NCI-H460 (cell line): Measurements from ENCODE around the gene ZNF19. TPM values are rescaled to one million over a fixed set of nuclear protein-coding genes. Genes with fewer than 3 reads are reported as not detected.
"Not testable (repeated sequence)": the region's sequence is repeated elsewhere in the genome, so short reads cannot be mapped to it uniquely, and the experiment has no call there.

ENCODE experiments used
- DNase-seq: peaks from one replicate; pipeline ENCODE4 v3.0.0-alpha.2; 2016; ENCODE audit warnings: low read depth; ENCODE audit errors: extremely low read depth
- polyA plus RNA-seq: library from polyadenylated mRNA; depleted of rRNA; stranded (reverse); fragments of >200 nt; gene quantifications from 2 replicates; pipeline ENCODE4 v1.2.3, GENCODE V29; 2014; cell fraction: nucleus; rRNA removed
- total RNA-seq: library from RNA; depleted of rRNA; stranded (reverse); fragments of >200 nt; shearing (Covaris generic); gene quantifications from 2 replicates; pipeline ENCODE4 v1.2.3, GENCODE V29; 2014; rRNA removed

ZNF19 gene
- 2.3 and 2.6 TPM in 2 replicates for total RNA-seq
- polyA plus RNA-seq, result 0.94 and 1.2 TPM in 2 replicates

GRCh38 chr16:71489122-71489521 is at the start of gene ZNF19:
TSS of gene ZNF19 (minus strand) at chr16:71489324. CDS start at chr16:71482114, 7,210 bp downstream.
- no peak for DNase-seq

DNA sequence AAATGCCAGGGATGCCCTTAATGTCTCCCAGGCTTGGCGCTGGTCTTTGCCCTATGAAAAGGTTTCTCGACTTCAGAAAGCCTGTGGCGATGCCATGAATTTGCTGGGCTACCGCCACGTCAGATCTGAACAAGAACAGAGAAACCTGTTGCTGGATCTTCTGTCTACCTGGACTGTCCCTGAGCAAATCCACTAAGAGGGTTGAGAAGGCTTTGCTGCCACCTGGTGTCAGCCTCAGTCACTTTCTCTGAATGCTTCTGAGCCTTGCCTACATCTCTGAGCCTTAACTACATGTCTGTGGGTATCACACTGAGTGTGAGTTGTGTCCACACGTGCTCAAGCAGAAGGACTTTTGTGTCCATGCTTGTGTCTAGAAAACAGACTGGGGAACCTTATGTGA is 48.5 kb upstream of the ZNF19 start:
- DNase-seq, result peak; percentile 31

- DNase-seq, result no peak
Measured at GRCh38 chr16:71536752-71537499, 47.8 kb upstream of the ZNF19 start.

- no peak for DNase-seq
Measured at GRCh38 chr16:71532366-71532765, 43.2 kb upstream of the ZNF19 start.

DNA sequence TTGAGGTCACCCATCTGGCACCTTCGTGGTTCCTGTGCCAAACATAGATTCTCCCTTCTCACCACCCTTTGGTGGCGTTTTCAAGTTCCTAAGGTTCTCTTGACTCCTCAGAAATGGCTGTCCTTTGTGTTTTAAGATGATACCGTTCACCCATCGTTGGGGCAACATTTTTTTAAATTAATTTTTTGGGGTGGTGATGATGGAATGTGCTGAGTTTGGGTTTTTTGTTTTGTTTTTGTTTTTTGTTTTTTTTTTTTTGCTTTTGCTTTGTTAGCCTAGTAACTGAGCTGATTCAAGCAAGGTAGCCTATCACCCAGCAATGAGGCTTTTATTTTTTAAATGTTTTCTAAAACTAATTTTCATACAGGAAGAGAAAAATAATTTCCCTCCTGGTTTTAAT is 39.7 kb upstream of the ZNF19 start:
- no peak for DNase-seq

- no peak for DNase-seq
Measured at GRCh38 chr16:71528257-71528656, 39.1 kb upstream of the ZNF19 start.

DNA sequence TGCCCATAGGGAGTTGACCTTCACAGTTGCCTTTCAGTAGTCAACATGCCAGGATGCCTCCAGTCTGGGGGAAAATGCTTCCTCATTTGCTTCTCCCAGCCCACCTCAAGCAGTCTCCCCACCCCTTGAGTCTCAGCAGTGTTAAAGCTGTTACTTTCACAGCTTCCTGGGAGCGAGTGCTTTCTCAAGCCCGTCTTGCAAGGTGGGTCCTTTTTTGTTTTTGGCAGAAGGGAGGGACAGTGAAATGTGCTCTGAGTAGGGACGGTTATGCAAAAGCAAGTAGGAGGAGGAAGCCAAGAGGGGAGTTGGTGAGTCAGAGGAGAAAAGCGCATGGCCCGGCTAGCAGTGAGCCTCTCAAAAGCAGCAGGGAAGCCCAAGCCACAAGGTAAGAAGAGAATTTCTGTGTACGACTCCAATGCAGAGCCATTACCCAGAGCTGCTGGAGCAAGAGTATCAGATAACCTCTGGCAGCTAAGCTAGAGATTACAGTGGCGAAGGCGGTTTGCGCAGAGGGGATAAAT is 37.0 kb upstream of the ZNF19 start, which contains the start of gene CHST4:
CHST4 (plus strand) TSS at position 316 of the 521 bp plus-strand sequence. CDS start 10,252 bp downstream, outside the sequence.
- DNase-seq, result peak; percentile 4

DNA sequence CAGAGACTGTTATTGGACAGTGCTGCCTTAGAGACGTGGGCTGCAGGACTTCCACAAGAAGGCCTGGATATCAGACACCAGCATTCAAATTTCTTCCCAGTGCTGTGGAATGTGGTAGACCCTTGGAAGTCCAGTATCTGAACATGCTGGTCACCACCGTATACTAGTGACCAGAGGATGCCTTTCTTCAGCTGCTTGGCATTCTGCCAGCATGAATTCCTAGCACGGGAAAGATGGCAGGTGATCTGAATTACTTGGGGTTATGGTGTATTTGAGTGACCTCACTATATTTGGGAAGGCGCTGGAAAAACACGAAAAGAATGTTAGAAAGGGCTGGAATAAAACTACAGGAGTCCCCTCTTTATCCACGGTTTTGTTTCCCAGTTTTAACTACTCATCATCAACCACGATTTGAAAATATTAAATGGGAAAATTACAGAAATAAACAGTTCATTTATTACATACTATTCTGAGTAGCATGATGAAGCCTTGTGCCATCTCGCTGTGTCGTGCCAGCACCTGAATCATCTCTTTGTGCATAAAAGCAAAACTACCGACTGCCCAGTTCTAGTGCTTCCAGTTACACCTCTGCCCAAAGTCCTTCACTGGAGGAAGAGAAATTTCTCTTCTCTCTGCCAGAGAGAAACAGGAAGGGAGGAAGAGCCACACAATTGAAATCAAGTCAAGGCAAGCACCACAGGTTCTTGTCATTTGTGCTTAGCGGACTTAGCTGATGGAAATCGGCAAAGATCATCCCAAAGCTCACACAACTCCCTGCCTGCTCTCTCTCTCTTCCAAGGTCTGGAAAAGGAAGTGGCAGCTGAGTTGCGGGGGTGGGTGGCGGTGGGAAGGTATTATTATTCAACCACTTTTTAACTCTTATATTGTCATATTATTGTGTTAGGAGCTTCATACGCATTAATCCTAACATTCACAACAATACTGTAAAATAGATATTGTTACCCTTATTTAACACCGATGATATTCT is 35.7 kb upstream of the ZNF19 start:
- DNase-seq, result no peak

GRCh38 chr16:71520550-71520949 is 31.4 kb upstream of the ZNF19 start:
- DNase-seq, result no peak

DNA sequence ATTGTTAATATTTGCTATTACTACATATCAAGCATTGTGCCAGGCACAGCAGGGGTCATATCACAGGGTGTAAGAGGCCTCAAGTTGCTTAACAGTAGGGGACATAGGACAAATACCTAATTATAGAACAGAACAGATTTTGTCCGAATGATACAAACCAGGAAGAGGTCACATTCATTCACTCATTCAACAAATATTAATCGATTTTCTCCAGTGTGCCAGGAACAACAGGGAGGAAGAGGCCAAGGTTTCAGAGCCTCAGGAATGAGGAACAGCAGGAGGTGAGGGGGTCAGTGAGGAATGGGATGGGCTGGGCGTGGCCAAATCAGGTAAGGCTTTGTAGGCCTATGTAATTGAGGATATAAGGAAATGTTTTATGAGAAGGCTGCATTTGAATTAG is 25.9 kb upstream of the ZNF19 start:
- no peak for DNase-seq

GRCh38 chr16:71514476-71514875 is 25.4 kb upstream of the ZNF19 start:
- no peak for DNase-seq

DNA sequence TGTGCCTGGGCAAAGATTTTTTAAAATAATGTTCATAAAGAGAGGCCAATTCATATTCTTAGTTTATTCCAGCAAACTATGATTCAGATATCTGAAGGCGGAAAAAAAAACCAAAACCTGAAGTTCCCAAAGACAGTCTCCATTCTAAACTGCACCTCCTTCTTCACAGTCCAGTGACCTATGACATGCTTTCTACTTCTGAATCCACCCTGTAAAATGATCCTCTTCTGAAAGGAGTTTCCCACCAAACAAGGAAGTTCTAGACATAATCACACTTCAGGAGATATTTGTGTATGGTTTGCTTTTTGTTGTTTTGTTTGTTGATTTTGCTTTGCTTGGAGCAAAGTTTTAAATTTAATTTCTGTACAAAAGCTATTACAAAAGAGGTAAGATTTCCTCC is 24.2 kb upstream of the ZNF19 start:
- no peak for DNase-seq

GRCh38 chr16:71507061-71507460 is 17.9 kb upstream of the ZNF19 start:
- no peak for DNase-seq

DNA sequence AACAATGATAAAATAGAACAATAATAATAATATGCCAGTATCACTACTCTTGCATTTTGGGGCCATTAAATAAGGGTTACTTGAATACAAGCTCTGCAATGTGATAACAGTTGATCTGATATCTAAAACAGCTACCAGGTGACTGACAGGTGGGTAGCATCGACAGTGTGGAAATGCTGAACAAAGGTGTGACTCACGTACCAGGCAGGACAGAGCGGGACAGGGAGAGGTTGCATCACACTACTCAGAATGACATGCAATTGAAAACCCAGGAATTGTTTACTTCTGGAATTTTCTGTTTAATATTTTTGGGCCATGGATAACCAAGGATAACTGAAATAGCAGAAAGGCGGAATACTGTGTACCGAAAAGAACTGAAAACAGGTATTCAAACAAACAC is 15.8 kb upstream of the ZNF19 start:
- DNase-seq, result no peak

DNA sequence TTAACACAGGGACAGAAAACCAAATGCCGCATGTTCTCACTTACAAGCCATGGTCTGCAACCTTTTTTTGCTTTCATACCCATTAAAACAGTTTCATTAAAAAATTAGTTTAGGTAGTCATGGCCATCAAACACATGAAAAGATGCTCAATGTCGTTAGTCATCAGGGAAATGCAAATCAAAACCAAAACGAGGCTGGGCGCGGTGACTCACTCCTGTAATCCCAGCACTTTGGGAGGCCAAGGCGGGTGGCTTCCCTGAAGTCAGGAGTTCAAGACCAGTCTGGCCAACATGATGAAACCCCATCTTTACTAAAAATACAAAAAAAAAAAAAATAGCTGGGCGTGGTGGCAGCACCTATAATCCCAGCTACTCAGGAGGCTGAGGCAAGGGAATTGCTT is 14.9 kb upstream of the ZNF19 start:
- not testable (repeated sequence) for DNase-seq

GRCh38 chr16:71501547-71501946 is 12.4 kb upstream of the ZNF19 start:
- DNase-seq, result no peak

GRCh38 chr16:71500964-71501363 is 11.8 kb upstream of the ZNF19 start:
- no peak for DNase-seq

GRCh38 chr16:71499775-71500364 is 10.7 kb upstream of the ZNF19 start:
- peak; percentile 50 for DNase-seq

GRCh38 chr16:71498031-71498430 is 8.9 kb upstream of the ZNF19 start:
- no peak for DNase-seq

DNA sequence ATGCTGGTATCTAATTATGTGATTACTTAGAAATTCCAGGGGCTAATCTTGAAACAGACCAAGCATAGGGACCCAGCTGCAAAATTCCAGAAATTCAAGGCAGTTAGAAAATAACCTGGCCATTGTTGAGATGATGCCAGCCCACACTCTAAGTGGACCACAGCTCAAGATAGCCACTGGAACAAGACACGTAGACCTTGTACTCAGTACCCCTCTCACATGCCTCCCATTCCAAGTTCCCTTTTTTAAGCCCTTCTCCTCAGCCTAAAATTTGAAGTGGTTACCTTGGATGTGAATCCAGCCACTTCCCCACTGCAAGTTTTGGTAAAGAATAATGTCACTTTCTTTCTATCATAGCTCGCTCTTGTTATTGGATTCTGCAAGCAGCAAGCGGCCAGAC is 4.1 kb upstream of the ZNF19 start:
- DNase-seq, result no peak

DNA sequence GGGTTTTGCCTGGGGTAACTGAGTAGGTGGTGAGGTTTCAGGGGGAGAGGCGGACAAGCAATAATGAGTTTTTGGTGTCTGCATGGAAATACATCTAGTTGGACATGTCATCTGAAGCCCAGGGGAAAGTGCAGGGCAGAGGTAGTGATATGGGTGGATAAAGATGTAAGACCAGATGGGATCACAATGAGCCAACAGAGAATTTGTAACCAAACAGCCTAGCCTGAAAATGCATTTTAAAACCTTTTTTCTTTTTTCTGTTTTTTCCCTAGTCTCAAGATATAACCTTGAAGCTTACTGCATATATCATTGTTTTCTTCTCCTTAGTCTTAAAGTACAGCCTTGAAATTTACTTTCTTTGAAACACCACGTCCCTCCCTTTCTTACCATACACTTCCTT is 3.7 kb upstream of the ZNF19 start:
- DNase-seq, result no peak
